Measurements from ENCODE around the gene NHSL1. TPM values are rescaled to one million over a fixed set of nuclear protein-coding genes. Genes with fewer than 3 reads are reported as not detected.

Gene NHSL1
- total and polyA plus RNA-seq, 2 donors (not counting 3 experiments of a cell fraction or from before 2014, with no cell fraction given) = 24.8 to 55.0 TPM

- Histone ChIP-seq H3K9ac (replicated peaks; ENCODE audit: extremely low read depth, insufficient read depth, low read length) (no peak overlapping the region), H3K4me3 (replicated peaks in 1 of 3; ENCODE audit: insufficient read depth in 1 of 3, low read depth in 1 of 3, low read length in 3 of 3) (no peak overlapping the region), H3K36me3 (ENCODE audit: control insufficient read depth in 2 of 2, extremely low read depth in 1 of 2, insufficient read depth in 2 of 2, low read length in 2 of 2) (peaks cover 0 to 2% of the 10 kb centered on the region in 2 experiments), H2AFZ (ENCODE audit: low read depth, low read length) (no peak overlapping the region), H3K9me3 (replicated peaks; ENCODE audit: control insufficient read depth, insufficient read depth, low read length) (no peaks in the 10 kb centered on the region), H3K27me3 (ENCODE audit: control insufficient read depth in 2 of 2, insufficient read depth in 2 of 2, low read length in 2 of 2) (no peaks in the 10 kb centered on the region), H4K20me1 (replicated peaks; ENCODE audit: control insufficient read depth, extremely low read depth, insufficient read depth, low read length) (no peaks in the 10 kb centered on the region), H3K9me1 (replicated peaks; ENCODE audit: control insufficient read depth, extremely low read depth, insufficient read depth, low read length) (no peaks in the 10 kb centered on the region), H3K4me2 (ENCODE audit: insufficient read depth, low read length) (no peak overlapping the region), H3K79me2 (ENCODE audit: control insufficient read depth, insufficient read depth, low read length) (peaks cover 95% of the 10 kb centered on the region), H3K4me1 (ENCODE audit: control insufficient read depth, extremely low read depth, insufficient read depth, low read length) (peaks cover 43% of the 10 kb centered on the region), H3K27ac (ENCODE audit: insufficient read depth, low read depth, low read length) (no peak overlapping the region)
- DNase-seq (ENCODE audit: low read depth, low spot score) = no peak
- TF ChIP-seq FOS (IDR thresholded peaks at IDR 0.05; ENCODE audit: borderline replicate concordance, insufficient read depth, low read length) (no peak), MYC (IDR thresholded peaks at IDR 0.05; ENCODE audit: low read depth, low read length) (no peak), MAX (IDR thresholded peaks at IDR 0.05; ENCODE audit: insufficient read depth, insufficient read length) (no peak)
- ChIA-PET POLR2A (no interaction called here), CTCF (no interaction called here)
- no peak for FAIRE-seq
- BruUV-seq (replicated peaks) = no TSS peak
- intact Hi-C loops (cut with micrococcal nuclease) (no loop called here), dilution Hi-C loops (cut with MboI; ENCODE audit: extremely low pct_ligation_motif_present, low sequenced_read_pairs) (no loop called here)
Measured at GRCh38 chr6:138539876-138540275, 40.6 kb upstream of the NHSL1 start.

- no peaks in the 10 kb centered on the region for H3K9me3 ChIP-seq (replicated peaks; ENCODE audit: control insufficient read depth, insufficient read depth, low read length)
- no peak overlapping the region for H3K4me2 ChIP-seq (ENCODE audit: insufficient read depth, low read length)
- H3K9me1 ChIP-seq (replicated peaks; ENCODE audit: control insufficient read depth, extremely low read depth, insufficient read depth, low read length) = no peaks in the 10 kb centered on the region
- no peak overlapping the region for H3K4me3 ChIP-seq (replicated peaks in 1 of 3; ENCODE audit: insufficient read depth in 1 of 3, low read depth in 1 of 3, low read length in 3 of 3)
- dilution Hi-C loops (cut with MboI; ENCODE audit: extremely low pct_ligation_motif_present, low sequenced_read_pairs) (no loop called here), intact Hi-C loops (cut with micrococcal nuclease) (no loop called here)
- H2AFZ ChIP-seq (ENCODE audit: low read depth, low read length) = no peak overlapping the region
- H3K27ac ChIP-seq (ENCODE audit: insufficient read depth, low read depth, low read length) = no peak overlapping the region
- TF ChIP-seq MAX (IDR thresholded peaks at IDR 0.05; ENCODE audit: insufficient read depth, insufficient read length) (no peak), MYC (IDR thresholded peaks at IDR 0.05; ENCODE audit: low read depth, low read length) (no peak), POLR2A (IDR thresholded peaks at IDR 0.05; ENCODE audit: low read depth, low read length) (no peak), CTCF (IDR thresholded peaks at IDR 0.05; ENCODE audit: extremely low read depth in 1 of 2, insufficient read depth in 1 of 2, low read depth in 1 of 2, low read length in 2 of 2) (no peak), JUN (IDR thresholded peaks at IDR 0.05; ENCODE audit: borderline replicate concordance, insufficient read depth, insufficient read length, low read depth) (no peak), FOS (IDR thresholded peaks at IDR 0.05; ENCODE audit: borderline replicate concordance, insufficient read depth, low read length) (no peak), POLR2AphosphoS5 (IDR thresholded peaks at IDR 0.05; ENCODE audit: insufficient read depth, low read depth, low read length) (no peak), GATA2 (IDR thresholded peaks at IDR 0.05; ENCODE audit: insufficient read depth, insufficient read length, low read depth, low read length) (no peak)
- no TSS peak for BruUV-seq (replicated peaks)
- FAIRE-seq (no peak), DNase-seq (ENCODE audit: low read depth, low spot score) (no peak)
- H3K4me1 ChIP-seq (ENCODE audit: control insufficient read depth, extremely low read depth, insufficient read depth, low read length) = peaks cover 32% of the 10 kb centered on the region
- peaks cover 0 to 2% of the 10 kb centered on the region in 2 experiments for H3K36me3 ChIP-seq (ENCODE audit: control insufficient read depth in 2 of 2, extremely low read depth in 1 of 2, insufficient read depth in 2 of 2, low read length in 2 of 2)
- CTCF ChIA-PET = no interaction called here
- H3K79me2 ChIP-seq (ENCODE audit: control insufficient read depth, insufficient read depth, low read length) = peaks cover 93% of the 10 kb centered on the region
- H3K27me3 ChIP-seq (ENCODE audit: control insufficient read depth in 2 of 2, insufficient read depth in 2 of 2, low read length in 2 of 2) = no peaks in the 10 kb centered on the region
- no peaks in the 10 kb centered on the region for H4K20me1 ChIP-seq (replicated peaks; ENCODE audit: control insufficient read depth, extremely low read depth, insufficient read depth, low read length)
- POLR2A ChIA-PET = no interaction called here
- H3K9ac ChIP-seq (replicated peaks; ENCODE audit: extremely low read depth, insufficient read depth, low read length) = no peak overlapping the region
Measured at GRCh38 chr6:138538390-138539031, 39.2 kb upstream of the NHSL1 start.

Measured in endothelial cell of umbilical vein (primary cell).